H9 (cell line): ENCODE measurements around the gene FCRL6. TPM values are rescaled to one million over a fixed set of nuclear protein-coding genes. Genes with fewer than 3 reads are reported as not detected.

Experiments
- DNase-seq: peaks from one replicate; pipeline ENCODE4 v3.0.0-alpha.2; 2017
- H2AFZ ChIP-seq: one replicate; pipeline ENCODE4 v1.6.1; 2013; ENCODE audit warnings: mild to moderate bottlenecking, low read length, control low read depth, moderate library complexity
- H2AK5ac ChIP-seq: 2 replicates; pipeline ENCODE4 v1.6.1; 2013; ENCODE audit warnings: low read length, control low read depth, mixed read lengths; ENCODE audit not compliant: insufficient read length
- H2BK120ac ChIP-seq: one replicate; pipeline ENCODE4 v1.6.1; 2013; ENCODE audit warnings: low read depth, mild to moderate bottlenecking, low read length, control low read depth, inconsistent platforms; ENCODE audit not compliant: poor library complexity, severe bottlenecking
- H2BK12ac ChIP-seq: 2 replicates; pipeline ENCODE4 v1.6.1; 2013; ENCODE audit warnings: low read length, control low read depth, mixed read lengths, low read depth; ENCODE audit not compliant: insufficient read length
- H2BK15ac ChIP-seq: 2 replicates; pipeline ENCODE4 v1.6.1; 2013; ENCODE audit warnings: low read depth, low read length, control low read depth
- H2BK20ac ChIP-seq: one replicate; pipeline ENCODE4 v1.6.1; 2013; ENCODE audit warnings: low read depth, mild to moderate bottlenecking, low read length, control low read depth, inconsistent platforms; ENCODE audit not compliant: poor library complexity, severe bottlenecking
- H2BK5ac ChIP-seq: 2 replicates; pipeline ENCODE4 v1.6.1; 2013; ENCODE audit warnings: low read length, control low read depth, mixed read lengths; ENCODE audit not compliant: insufficient read length
- H3K14ac ChIP-seq: 2 replicates; pipeline ENCODE4 v1.6.1; 2013; ENCODE audit warnings: low read length, control low read depth; ENCODE audit not compliant: insufficient read depth
- H3K18ac ChIP-seq: 2 replicates; pipeline ENCODE4 v1.6.1; 2013; ENCODE audit warnings: low read depth, mild to moderate bottlenecking, mixed read lengths, low read length, control low read depth; ENCODE audit not compliant: insufficient read length
- H3K23ac ChIP-seq: 2 replicates; pipeline ENCODE4 v1.6.1; 2013; ENCODE audit warnings: low read length, control low read depth, mixed read lengths, low read depth; ENCODE audit not compliant: insufficient read length
- H3K23me2 ChIP-seq: 2 replicates; pipeline ENCODE4 v1.6.1; 2013; ENCODE audit warnings: low read depth, mild to moderate bottlenecking, mixed read lengths, low read length, control low read depth; ENCODE audit not compliant: insufficient read length, poor library complexity, severe bottlenecking
- H3K27ac ChIP-seq: 2 replicates; pipeline ENCODE4 v1.5.1; 2013; ENCODE audit warnings: low read length, control low read depth, mixed read lengths, low read depth; ENCODE audit not compliant: insufficient read length
- H3K27me3 ChIP-seq: 2 replicates; pipeline ENCODE4 v1.6.1; 2013; ENCODE audit warnings: low read length, control low read depth, inconsistent platforms; ENCODE audit not compliant: insufficient read depth
- H3K4ac ChIP-seq: 2 replicates; pipeline ENCODE4 v1.6.1; 2013; ENCODE audit warnings: low read depth, mild to moderate bottlenecking, control low read depth, inconsistent platforms, low read length, moderate library complexity
- H3K4me1 ChIP-seq: 2 replicates; pipeline ENCODE4 v1.6.1; 2013; ENCODE audit warnings: low read length, control low read depth, inconsistent platforms; ENCODE audit not compliant: insufficient read depth
- H3K4me2 ChIP-seq: 2 replicates; pipeline ENCODE4 v1.6.1; 2013; ENCODE audit warnings: low read length, control low read depth, mixed read lengths; ENCODE audit not compliant: insufficient read length, insufficient read depth
- H3K56ac ChIP-seq: 2 replicates; pipeline ENCODE4 v1.6.1; 2013; ENCODE audit warnings: low read depth, mild to moderate bottlenecking, mixed read lengths, low read length, control low read depth; ENCODE audit not compliant: insufficient read length
- H3K79me1 ChIP-seq: 2 replicates; pipeline ENCODE4 v1.6.1; 2013; ENCODE audit warnings: low read depth, mild to moderate bottlenecking, moderate library complexity, low read length, control low read depth, inconsistent platforms; ENCODE audit not compliant: insufficient read depth, poor library complexity, severe bottlenecking
- H3K79me2 ChIP-seq: 2 replicates; pipeline ENCODE4 v1.6.1; 2013; ENCODE audit warnings: low read length, control low read depth, inconsistent platforms; ENCODE audit not compliant: insufficient read depth
- H3K9ac ChIP-seq: 2 replicates; pipeline ENCODE4 v1.6.1; 2013; ENCODE audit warnings: low read length, control low read depth, mixed read lengths; ENCODE audit not compliant: insufficient read length; ENCODE audit errors: extremely low read depth
- H3K9me3 ChIP-seq: one replicate; pipeline ENCODE4 v1.6.1; 2013; ENCODE audit warnings: low read depth, low read length, inconsistent platforms; ENCODE audit not compliant: control insufficient read depth
- H3T11ph ChIP-seq: one replicate; pipeline ENCODE4 v1.6.1; 2013; ENCODE audit warnings: mild to moderate bottlenecking, low read length, control low read depth, inconsistent platforms
- H4K20me1 ChIP-seq: one replicate; pipeline ENCODE4 v1.6.1; 2013; ENCODE audit not compliant: control insufficient read depth, insufficient read length, insufficient read depth
- H4K5ac ChIP-seq: 2 replicates; pipeline ENCODE4 v1.6.1; 2013; ENCODE audit warnings: low read depth, mild to moderate bottlenecking, mixed read lengths, low read length, control low read depth; ENCODE audit not compliant: insufficient read length
- H4K8ac ChIP-seq: replicated peaks from 2 replicates; pipeline ENCODE4 v1.6.1; 2013; ENCODE audit warnings: low read length, control low read depth, mixed read lengths, low read depth; ENCODE audit not compliant: insufficient read length
- H4K91ac ChIP-seq: 2 replicates; pipeline ENCODE4 v1.6.1; 2013; ENCODE audit warnings: low read depth, mild to moderate bottlenecking, moderate library complexity, mixed read lengths, low read length, control low read depth; ENCODE audit not compliant: insufficient read length
- H3K27ac Mint-ChIP-seq, 3 experiments: 2 replicates in 2 of 3; 3 replicates in 1 of 3; pipeline ENCODE4 v1.8.0; 2020 to 2021; ENCODE audit warnings: mixed read lengths in 3 of 3, mild to moderate bottlenecking in 1 of 3, moderate library complexity in 1 of 3
- H3K27me3 Mint-ChIP-seq: 2 replicates; pipeline ENCODE4 v1.8.0; 2021; ENCODE audit warnings: low read depth, mild to moderate bottlenecking, moderate library complexity, mixed read lengths
- H3K36me3 Mint-ChIP-seq, 3 experiments: 2 replicates in 2 of 3; 3 replicates in 1 of 3; pipeline ENCODE4 v1.8.0; 2020 to 2021; ENCODE audit warnings: low read depth in 3 of 3, mixed read lengths in 3 of 3; ENCODE audit not compliant: insufficient read depth in 1 of 3
- H3K4me1 Mint-ChIP-seq, 2 experiments: 2 replicates each; pipeline ENCODE4 v1.8.0; 2020; ENCODE audit warnings: mixed read lengths in 2 of 2
- H3K4me3 Mint-ChIP-seq, 2 experiments: 2 replicates in 1 of 2; 3 replicates in 1 of 2; pipeline ENCODE4 v1.8.0; 2020 to 2021; ENCODE audit warnings: mild to moderate bottlenecking in 2 of 2, mixed read lengths in 2 of 2, moderate library complexity in 1 of 2
- H3K9me3 Mint-ChIP-seq, 2 experiments: 2 replicates in 1 of 2; 3 replicates in 1 of 2; pipeline ENCODE4 v1.8.0; 2020; ENCODE audit warnings: mild to moderate bottlenecking in 2 of 2, mixed read lengths in 2 of 2, moderate library complexity in 1 of 2
- WGBS: extraction: QIAGEN DNeasy Blood & Tissue Kit; methylation state at CpG from one replicate; pipeline ENCODE4 v1.1.7; 2013; ENCODE audit warnings: missing lambda C conversion rate, low lambda C conversion rate, mixed read lengths; ENCODE audit not compliant: insufficient read length; ENCODE audit errors: extremely low coverage; 5-methylcytosine and 5-hydroxymethylcytosine counted together
- total RNA-seq: library from RNA; stranded (reverse); gene quantifications from 2 replicates; pipeline ENCODE4 v1.2.1, GENCODE V29; 2021
- TF ChIP-seq, protein P1 (sequence below): fragments of 200-600 bp; sonication (generic); conservative IDR thresholded peaks from 3 replicates; pipeline ENCODE4 v1.8.0; 2021; ENCODE audit warnings: antibody characterized with exemption, mild to moderate bottlenecking

FCRL6 gene
- total RNA-seq, 1 experiment from 2014 or later = not detected

DNA sequence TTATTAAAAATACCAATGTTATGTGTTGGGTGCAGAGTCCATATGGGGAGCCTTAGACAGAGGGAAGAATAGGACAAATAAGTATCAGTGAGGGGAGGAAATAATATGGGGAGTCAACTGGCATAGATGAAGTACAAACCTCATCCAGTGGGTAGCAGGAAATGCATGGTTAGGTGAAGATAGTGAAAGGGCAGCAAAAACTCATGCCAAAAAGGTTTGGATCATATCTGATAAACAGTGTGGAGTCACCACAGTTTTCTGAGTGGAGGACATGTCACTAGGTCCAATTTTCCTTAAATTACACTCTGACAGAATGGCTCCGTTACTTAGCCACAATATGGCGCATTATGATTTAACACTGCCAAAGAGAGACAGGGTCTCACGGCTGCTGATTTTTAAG lies 11.1 kb upstream of the FCRL6 start:
- H2BK120ac ChIP-seq = no peak overlapping the region
- Mint-ChIP-seq H3K36me3 (no peaks in the 10 kb centered on the region), H3K4me1 (peaks cover 4 to 5% of the 10 kb centered on the region in 2 experiments; a peak in 3 of 4 replicates), H3K27ac (no peak overlapping the region), H3K27me3 (no peaks in the 10 kb centered on the region; the same call in 1 of the 2 replicates), H3K9me3 (no peaks in the 10 kb centered on the region), H3K4me3 (no peak overlapping the region)
- H3K4me1 ChIP-seq = no peaks in the 10 kb centered on the region
- H2BK5ac ChIP-seq = no peak overlapping the region
- no peak overlapping the region for H3K56ac ChIP-seq
- no peak overlapping the region for H2AFZ ChIP-seq
- no peak overlapping the region for H3K14ac ChIP-seq
- no peaks in the 10 kb centered on the region for H4K20me1 ChIP-seq
- no peak overlapping the region for H3K4ac ChIP-seq
- no peaks in the 10 kb centered on the region for H3K79me2 ChIP-seq
- no peak overlapping the region for H2BK15ac ChIP-seq
- no peaks in the 10 kb centered on the region for H3K9me3 ChIP-seq
- no peaks in the 10 kb centered on the region for H3K27me3 ChIP-seq
- H3K23me2 ChIP-seq = no peaks in the 10 kb centered on the region
- H4K8ac ChIP-seq = no peak overlapping the region
- no CpG with 5 or more reads among the region's 3 CpGs for WGBS
- H2BK20ac ChIP-seq = no peak overlapping the region
- H2AK5ac ChIP-seq = no peak overlapping the region
- TF ChIP-seq, protein P1, sequence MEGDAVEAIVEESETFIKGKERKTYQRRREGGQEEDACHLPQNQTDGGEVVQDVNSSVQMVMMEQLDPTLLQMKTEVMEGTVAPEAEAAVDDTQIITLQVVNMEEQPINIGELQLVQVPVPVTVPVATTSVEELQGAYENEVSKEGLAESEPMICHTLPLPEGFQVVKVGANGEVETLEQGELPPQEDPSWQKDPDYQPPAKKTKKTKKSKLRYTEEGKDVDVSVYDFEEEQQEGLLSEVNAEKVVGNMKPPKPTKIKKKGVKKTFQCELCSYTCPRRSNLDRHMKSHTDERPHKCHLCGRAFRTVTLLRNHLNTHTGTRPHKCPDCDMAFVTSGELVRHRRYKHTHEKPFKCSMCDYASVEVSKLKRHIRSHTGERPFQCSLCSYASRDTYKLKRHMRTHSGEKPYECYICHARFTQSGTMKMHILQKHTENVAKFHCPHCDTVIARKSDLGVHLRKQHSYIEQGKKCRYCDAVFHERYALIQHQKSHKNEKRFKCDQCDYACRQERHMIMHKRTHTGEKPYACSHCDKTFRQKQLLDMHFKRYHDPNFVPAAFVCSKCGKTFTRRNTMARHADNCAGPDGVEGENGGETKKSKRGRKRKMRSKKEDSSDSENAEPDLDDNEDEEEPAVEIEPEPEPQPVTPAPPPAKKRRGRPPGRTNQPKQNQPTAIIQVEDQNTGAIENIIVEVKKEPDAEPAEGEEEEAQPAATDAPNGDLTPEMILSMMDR = no peak
- no peak overlapping the region for H3K18ac ChIP-seq
- H3K4me2 ChIP-seq = no peak overlapping the region
- no peak overlapping the region for H4K5ac ChIP-seq
- no peak overlapping the region for H2BK12ac ChIP-seq
- H4K91ac ChIP-seq = no peak overlapping the region
- DNase-seq = no peak
- H3K27ac ChIP-seq = no peak overlapping the region
- H3K79me1 ChIP-seq = no peaks in the 10 kb centered on the region
- no peak overlapping the region for H3T11ph ChIP-seq
- H3K9ac ChIP-seq = no peak overlapping the region
- H3K23ac ChIP-seq = no peak overlapping the region
